Activated T-cell treated with anti-CD3 and anti-CD28 coated beads, Interleukin-2, amount 50 U/mL, for 1 hour (primary cell): ENCODE results near the gene C16orf90.

Experiments
- DNase-seq: peaks from one replicate; pipeline ENCODE4 v3.0.0-alpha.2; 2020

C16orf90 gene, protein sequence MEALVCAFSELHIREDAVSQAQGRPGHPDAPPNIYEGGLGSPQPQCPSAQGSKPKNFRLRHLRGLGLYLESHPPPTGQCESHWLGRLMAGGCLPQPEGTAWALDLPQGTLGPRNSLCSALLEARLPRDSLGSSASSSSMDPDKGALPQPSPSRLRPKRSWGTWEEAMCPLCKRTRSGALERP

DNA sequence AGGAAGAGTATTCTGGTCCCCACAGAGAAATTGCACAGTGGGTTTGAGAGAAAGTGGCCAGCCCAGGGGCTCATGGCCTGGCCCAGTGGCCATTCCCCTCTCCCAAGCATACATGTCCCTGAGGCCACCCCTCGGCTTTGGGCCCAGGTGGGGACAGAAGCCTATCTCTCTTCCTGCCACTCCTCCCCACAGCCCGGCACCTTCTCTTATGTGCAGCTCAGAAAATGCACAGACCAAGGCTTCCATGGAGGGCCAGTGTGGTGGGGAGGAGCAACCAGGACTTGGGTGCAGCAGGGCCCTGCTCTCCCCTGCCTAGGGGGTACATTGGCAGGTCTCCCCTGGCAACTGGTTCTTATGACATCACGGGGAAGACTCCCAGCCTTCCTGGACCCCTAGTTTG lies at the start of gene C16orf90:
Gene C16orf90 (minus strand): TSS at position 314 of the 400 bp plus-strand sequence. CDS start 68 bp downstream, at position 246.
- DNase-seq = no peak

DNA sequence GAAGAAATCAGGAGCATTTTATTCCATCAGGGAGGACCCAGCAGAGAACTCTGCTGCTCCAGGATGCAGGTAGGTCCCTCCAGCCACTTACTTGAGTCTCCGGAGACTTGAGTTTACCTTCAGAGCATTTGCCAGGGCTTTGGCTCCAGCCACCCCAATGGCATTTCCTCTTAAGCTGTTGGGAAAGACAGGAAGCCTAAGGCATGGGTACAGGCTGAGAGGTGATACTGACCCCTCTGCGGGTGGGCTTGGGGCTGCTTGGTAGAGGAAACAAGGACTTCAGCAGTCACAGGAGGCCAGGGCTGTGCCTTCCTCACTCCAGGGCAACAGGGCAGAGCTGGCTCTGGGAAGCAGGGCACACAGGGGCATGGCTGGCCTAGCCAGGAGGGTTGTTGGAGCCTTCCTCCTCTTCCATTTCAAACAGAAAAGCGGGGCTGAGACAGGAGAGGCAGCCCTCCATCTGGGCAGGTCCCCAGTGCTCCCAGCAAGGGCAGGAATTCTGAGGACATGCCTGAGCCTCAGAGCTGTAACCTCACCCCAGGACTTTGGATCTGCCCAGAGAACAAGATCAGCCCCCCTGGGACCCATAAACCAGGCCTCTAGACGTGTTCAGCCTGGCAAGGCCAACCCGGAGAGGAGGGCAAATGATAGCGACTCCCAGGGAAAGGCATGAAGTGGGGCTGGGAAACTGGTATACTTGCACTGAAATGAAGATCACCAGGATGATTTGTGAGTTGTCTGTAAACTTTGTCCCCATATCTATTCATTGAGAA lies 47.5 kb upstream of the C16orf90 start:
- DNase-seq = no peak

DNA sequence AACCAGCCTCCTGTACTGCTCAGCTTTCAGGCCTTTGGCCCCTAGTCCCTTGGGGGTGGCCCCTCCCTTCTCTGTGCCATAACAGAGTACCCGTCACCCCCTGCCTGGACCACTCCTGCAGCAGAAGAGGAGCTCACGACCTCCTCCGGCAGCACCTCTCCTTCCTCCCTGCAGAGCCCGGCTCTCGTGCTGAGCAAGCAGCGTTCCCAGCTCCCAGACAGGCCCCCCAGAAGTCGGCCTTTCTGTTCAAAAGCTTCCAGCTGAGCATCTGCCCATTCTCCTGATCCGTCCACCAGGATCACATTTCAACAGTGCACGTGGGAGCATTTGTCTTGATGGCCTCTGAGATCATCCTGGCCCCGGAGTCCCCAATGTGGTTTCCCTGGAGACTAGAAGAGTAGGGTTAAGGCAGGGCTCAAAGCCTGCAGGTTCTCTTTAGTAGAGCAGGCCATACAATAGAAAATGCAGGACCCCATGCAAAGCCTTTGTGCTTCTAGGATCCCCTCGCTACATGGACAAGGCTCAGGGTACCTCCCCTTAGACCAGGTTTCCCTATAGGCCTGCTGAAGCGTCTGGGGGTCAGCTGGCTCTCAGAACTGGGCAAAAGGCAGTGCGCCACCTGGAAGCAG lies 46.4 kb upstream of the C16orf90 start:
- DNase-seq = no peak

DNA sequence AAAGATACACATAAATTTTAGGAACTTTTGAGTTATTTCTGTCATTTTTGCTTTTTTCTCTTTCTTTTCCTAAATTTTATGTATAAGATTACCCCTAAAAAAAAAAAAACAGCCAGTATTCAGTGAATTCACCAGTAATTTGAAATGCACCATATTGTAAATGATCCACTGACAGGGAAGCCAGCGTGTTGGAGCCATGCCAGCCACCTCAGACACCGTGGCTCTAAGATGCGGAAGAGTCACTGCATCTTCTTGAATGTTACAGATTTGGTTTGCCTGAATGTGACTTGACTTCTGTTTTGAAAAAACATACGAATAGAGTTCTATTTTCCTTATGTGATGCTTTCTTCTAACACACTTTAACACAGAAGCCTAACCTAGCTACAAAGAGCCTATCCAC lies 42.9 kb upstream of the C16orf90 start:
- DNase-seq = no peak

DNA sequence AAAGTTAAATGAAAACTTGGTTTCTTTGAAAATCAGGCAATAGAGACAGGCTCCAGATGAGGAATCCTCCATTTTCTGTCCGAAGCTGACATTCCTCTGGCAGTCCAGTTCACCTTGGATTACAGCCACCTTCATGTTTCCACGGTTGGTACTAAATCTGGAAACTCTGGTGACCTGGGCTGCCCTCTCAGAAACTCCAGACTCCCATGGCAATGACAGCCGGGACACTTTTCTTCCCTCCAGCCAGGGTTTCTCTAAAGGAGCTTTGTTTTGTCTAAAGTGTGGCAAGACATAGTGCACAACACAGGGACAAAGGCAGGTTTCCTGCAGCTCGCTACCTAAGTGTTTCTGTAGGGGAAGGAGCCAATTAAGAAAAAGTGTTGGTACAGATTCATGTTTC lies 41.6 kb upstream of the C16orf90 start:
- DNase-seq = no peak

DNA sequence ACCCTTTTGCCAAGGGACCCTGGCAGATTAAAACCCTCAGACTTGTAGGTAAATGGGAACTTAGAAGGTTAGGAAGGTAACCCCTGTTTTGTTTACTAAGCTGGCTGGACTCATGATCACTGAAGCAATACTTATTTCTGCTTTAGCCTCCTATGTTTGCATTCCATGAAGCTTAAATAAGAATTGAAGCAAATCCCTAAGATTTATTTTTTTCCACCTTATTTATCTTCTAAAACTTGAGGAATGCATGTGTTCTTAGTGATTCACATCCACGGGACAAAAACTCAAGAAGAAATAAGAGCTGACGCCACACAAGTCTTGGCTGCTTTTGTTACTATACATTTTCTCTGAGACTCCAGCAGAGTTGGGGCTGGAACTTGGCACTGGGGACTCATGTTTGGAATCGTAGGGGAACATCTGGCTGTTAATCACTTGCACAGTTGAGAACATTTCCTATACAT lies 41.0 kb upstream of the C16orf90 start:
- DNase-seq = no peak

DNA sequence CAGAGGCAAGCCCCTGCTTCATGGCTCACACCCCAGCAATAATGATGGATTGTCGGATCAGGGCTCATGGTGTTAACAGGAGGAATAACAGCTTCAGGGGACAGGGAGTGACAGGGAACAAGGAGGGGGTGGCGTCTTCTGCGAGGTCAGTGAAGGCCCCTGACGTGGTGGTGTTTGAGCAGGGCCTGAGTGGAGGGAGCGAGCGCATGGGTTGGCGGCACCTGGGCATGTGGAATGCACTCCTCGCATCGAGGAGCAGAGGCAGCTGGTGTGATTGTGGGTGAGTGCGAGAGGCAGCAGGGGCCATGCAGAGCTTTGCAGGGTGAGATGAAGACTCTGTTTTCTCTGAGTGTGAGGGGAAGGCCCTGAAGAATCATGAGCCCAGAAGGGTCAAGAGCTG lies 38.8 kb upstream of the C16orf90 start:
- no peak for DNase-seq

DNA sequence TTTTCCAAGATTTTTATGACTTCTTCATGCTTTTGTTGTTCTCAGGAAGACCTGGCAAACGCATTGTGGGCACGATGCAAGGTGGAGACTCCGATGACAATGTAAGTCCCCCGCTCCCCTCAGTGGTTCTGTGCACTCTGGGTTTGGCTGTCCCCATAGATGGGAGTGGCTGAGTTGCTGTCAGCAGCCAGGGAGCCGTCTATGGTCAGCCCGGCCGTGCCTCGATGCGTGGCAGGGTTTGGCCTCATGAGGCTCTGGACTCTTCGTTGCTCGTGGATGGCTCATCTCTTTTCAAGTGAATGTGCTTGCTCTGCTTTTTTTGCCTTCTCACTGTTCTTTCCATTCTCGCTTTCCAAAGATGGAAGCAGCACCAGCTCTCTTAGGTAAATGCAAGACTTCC lies 37.5 kb upstream of the C16orf90 start:
- no peak for DNase-seq

DNA sequence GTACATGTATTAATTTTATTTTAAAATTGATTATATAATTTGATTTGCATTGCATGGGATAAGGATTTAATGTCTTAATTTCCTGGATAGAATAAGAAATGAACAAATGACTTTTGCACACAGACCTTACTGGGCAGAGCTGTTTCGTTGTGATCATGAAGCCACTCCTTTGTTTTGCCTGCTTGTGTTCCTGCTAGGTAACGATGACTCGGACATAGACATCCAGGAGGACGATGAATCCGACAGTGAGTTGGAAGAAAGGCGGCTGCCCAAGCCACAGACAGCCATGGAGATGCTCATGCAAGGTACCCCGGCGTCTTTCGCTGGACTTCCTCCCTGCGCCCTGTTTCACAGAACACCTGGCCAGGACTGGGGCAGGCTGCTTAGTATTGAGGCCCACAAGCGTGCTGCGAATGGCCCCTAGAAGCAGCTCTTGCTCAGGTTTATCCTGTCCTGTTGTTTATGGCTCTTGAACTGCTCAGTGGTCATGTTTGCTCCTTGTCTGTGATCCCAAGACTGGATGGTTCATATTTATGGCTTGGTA lies 35.2 kb upstream of the C16orf90 start:
- no peak for DNase-seq

DNA sequence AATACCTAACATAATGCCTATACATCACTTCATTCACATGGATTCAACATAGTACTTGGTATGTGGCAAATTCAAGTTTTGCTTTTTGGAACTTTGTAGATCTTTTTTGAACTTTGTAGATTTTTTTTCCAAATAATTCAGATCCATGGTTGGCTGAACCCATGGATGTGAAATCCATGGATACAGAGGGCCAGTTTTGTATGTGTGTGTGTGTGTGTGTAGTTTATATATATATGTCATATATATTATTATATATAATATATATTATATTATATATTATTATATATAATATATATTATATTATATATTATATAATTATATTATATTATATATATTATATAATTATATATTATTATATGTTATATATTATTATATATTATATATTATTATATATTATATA lies 33.9 kb upstream of the C16orf90 start:
- no peak for DNase-seq

DNA sequence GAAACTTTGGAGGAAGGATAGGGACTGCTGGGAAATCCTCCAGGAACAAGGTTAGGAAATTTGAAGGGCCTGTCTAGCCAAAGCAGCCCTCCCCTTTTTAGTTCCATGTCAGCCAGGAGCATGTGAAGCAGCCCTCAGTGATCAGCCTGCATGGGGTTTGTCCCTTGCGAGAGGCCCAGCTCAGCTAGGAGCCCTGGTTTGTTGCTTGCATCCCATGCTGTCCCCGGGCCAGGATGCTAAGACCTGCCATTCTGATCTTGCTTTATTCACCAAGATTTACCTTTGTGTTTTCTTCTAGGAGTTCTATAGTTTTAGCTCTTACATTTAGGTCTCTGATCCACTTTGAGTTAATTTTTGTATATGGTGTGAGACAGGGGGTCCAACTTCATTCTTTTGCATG lies 33.1 kb upstream of the C16orf90 start:
- no peak for DNase-seq

DNA sequence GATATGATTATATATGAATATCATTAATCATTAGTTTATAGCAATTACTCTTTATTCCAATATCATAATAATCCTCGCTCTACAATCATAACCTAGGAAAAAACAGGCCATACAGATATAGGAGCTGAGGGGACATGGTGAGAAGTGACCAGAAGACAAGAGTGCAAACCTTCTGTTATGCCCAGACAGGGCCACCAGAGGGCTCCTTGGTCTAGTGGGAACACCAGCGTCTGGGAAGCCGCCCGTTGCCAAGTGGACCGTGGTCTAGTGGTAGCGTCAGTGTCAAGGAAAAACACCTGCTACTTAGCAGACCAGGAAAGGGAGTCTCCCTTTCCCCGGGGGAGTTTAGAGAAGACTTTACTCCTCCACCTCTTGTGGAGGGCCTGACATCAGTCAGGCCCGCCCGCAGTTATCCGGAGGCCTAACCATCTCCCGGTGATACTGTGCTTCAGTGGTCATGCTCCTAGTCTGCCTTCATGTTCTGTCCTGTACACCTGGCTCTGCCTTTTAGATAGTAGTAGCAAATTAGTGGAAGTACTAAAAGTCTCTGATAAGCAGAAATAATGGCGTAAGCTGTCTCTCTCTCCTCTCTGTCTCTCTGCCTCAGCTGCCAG lies 32.0 kb upstream of the C16orf90 start:
- DNase-seq = peak; percentile 51

DNA sequence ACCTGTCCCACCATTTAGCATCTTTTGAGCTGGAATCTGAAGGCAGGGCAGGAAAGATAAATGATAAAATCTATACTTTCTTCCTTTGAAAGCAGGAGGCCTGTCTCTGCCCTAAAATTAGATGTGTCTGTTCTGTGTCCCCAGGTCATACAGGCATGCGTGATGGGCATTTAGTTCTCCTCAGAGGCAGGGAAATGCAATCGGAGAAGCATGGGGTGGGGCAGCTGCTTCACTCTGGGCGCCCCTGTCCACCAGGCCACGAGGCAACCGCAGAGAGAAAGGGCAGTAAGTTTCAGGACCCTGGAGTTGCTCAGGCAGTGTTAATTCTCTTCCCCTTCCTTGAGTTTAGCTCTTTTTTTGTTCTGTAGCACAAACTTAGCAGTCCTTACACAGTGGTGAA lies 30.7 kb upstream of the C16orf90 start:
- no peak for DNase-seq

DNA sequence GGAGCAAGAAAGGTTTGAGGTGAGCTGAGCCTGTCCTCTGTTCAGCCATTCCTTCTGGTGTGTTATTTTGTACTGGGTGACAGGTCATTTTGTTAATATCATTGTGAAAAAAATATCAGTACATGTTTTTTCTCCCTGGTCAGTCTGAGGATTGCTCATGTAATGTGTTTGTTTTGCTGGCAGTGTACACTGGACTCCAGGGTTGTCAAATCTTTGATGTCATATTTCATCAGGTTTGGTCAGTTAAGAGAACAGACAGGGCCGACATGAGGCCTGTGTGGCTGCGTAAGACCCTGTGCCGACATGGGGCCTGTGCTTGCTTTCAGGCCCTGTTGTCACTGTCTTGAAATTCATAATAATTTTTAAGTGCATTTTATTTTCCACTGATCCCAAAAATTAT lies 28.0 kb upstream of the C16orf90 start:
- DNase-seq = no peak

DNA sequence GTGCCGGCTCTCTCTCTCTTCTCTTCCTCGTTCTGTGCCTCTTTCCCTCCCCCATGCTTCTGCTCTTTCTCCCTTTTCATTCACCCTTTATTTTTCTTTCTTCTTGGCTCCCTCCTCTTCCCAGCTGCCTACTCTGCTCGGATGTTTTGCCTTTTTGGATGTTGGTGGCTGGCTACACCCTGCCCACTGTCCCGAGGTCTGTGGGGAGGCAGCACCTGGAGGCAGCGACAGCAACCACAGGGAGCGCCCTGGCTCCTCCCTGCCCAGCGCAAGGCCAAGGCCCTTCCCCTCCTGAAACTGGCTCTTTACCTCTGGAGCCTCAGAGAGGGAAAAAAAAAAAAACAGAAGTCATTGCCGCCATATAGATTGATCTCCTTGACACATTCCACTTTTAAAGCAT lies 25.6 kb upstream of the C16orf90 start:
- no peak for DNase-seq

DNA sequence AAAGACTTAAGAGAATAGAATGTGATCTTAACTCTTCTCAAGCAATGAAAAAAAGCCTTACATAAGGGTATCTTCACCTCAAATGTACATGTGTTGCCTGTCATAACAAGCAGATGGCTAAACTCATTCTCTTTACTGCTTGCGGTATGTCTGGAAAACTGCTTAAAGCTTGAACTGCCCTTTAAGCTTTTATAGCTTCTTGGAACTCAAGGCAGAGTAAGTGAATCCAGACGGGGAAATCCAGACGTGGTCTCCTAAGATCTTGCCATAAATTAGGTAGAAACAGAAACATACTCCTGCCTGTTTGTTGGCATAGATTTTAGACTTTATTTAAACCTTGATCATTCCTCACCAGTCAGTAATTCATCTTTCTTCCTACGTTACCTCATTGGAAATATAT lies 25.1 kb upstream of the C16orf90 start:
- no peak for DNase-seq

DNA sequence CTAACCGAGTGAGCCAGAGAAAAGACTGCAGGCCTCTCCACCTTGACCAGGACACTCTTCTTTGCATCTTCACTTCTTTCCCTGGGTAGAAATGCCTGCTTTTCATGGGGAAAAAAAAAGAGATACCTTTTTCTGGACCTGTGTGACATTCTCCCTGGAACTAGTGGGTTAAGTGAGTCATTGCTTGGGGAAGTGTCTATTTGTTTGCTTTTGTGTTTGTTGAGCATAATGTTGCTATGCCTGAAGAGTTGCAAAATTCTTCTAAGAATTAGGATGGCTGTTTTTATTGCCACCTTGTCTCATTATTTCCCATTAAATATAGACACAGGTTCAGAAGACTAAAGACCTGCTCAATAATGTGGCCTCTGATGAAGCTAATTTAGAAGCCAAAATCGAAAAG lies 24.3 kb upstream of the C16orf90 start:
- DNase-seq = no peak

DNA sequence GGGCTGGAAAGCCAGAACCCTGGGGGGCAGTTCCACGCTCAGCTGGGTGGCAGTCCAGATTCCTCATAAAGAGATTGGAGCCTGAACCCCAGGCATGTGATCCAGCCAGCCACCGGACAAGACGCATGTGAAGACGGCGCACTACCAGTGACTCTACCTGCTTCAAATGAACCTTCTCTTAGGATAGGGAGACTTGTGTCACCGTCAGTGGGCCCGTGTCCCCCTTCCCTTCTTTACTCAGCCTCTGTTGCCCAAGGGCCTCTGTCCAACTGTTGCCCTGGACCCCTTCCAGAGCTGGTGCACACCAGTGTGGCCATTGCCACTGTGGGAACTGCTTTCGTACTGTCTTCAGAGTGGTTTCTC lies 23.7 kb upstream of the C16orf90 start:
- no peak for DNase-seq

DNA sequence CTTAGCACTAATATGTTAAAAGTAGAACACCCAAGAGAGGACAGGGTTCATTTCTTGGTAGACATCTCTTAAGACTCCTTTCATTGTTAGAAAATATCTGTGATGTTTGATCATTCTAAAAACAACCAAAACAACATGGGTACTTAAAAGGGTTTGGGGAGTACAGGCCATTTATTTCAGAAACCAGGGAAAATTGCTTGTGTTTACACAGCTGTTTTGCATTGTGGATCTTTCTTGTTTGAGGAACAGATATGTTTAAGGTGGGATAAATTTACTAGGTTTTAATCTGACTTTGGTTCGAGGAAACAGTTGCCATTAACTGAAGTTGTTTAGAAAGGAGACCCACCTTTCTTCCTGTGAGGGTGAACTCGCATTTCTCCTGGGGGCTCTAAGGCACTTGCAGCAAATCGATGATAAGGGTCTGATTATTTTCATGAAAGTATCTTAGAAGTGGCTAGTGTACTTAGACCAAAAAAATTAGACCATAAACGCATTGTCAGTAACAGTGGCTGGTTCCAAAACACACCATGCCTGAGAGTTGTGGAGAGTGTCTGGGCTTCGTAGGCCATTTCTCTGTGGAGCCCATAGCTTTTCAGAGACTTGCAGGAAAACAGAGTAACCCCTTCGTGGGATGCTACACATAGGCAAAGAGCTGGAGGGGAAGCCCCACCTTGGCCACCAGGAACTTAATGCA lies 23.1 kb upstream of the C16orf90 start:
- DNase-seq = no peak

DNA sequence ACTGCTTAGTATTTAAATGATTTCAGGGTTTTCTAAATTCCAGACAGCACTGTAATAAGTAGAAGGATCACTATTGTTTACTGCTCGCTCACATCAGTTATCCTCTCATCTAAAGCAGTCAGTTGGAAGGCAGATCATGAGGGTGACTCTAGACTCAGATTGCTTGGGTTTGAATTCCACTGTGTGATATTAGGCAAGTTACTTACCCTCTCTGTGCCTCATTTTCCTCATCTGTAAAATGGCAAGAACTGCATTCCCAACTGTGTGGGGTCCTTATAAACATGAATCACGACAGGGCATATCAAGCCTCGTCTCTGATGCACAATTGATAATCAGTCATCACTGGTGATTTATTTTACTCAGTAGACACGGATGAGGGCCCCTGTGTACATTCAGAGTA lies 20.6 kb upstream of the C16orf90 start:
- DNase-seq = no peak

DNA sequence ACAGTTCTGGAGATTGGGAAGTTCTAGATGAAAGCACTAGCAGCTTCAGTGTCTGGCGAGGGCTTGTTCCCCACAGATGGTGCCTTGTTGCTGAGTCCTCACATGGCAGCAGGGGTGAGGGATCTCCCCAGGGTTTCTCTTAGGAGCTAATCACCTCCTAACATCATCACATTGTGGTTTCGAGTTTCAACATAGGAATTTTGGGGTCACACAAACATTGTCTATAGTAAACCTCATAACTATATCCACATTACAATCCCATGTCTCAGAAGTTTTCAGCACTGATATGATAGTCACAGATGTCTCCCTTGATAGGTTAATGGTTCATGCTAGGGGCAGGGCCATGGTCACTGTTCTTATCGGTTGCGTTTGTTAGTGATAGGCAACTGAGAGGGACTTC lies 19.3 kb upstream of the C16orf90 start:
- DNase-seq = no peak

DNA sequence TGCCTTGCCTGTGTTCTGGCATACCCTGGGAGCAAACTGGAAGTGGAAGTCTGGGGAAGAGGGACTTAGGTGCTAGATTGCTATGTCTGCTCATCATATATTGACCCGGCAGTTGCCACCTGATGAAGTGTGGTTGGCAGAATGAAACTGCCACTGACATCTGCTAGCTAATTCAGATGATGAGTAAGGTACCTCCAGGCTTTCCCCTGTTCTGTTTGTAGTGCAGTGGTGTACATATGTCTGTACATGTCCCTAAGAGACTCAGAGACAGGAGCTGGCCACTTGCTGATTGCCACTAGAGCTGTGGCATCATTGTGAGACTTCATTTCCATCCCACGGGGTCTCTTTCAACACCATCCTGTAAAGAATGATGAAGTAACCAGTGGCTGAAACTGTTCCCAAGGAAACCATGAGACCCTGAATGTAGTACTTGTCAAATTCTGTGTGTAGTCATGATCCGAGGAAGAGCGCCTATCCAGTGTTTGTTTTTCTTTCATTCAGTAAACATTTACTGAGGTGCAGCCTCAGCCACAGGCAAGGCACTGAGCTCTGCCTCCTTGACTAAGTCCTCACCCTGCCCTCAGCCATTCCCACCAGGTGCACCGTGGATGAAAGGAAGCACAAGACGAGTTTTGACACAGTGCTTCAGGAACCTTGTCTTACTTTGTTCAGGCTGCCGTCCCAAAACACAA lies 18.7 kb upstream of the C16orf90 start:
- DNase-seq = no peak
